Peyer's patch (tissue), 4 donors: ENCODE data around the gene PURA.

Experiments
- CTCF ChIP-seq, 6 experiments: fragments of 450-650 bp in 4 of 6; fragments of 200-600 bp in 2 of 6; sonication (generic) in 1 of 6; IDR thresholded peaks; one replicate each; pipeline ENCODE4 v1.5.1; 2017 to 2019; ENCODE audit warnings: antibody characterized with exemption in 6 of 6, mild to moderate bottlenecking in 3 of 6, moderate library complexity in 1 of 6
- POLR2A ChIP-seq, 2 donors: fragments of 450-650 bp; IDR thresholded peaks; one replicate each; pipeline ENCODE4 v1.5.1; 2017; ENCODE audit warnings: antibody characterized with exemption in 2 of 2, mild to moderate bottlenecking in 2 of 2, moderate library complexity in 2 of 2

GRCh38 chr5:140157032-140157781 is 43.3 kb downstream of the PURA start:
- TF ChIP-seq CTCF (IDR thresholded peaks at IDR 0.05): peak; percentile 82 to 97 (median 93)
- no peak for TF ChIP-seq POLR2A (IDR thresholded peaks at IDR 0.05)
